Fibroblast of skin of right biceps (primary cell): Measurements from ENCODE around the gene RNF115.
A peak's percentile ranks its signal among the peaks of the same experiment; 100 is the strongest.
"Not testable (repeated sequence)": the region's sequence is repeated elsewhere in the genome, so short reads cannot be mapped to it uniquely, and the experiment has no call there.

Experiments
- DNase-seq: peaks from one replicate; pipeline ENCODE4 v3.0.0-alpha.2; 2013

The RNF115 gene

DNA sequence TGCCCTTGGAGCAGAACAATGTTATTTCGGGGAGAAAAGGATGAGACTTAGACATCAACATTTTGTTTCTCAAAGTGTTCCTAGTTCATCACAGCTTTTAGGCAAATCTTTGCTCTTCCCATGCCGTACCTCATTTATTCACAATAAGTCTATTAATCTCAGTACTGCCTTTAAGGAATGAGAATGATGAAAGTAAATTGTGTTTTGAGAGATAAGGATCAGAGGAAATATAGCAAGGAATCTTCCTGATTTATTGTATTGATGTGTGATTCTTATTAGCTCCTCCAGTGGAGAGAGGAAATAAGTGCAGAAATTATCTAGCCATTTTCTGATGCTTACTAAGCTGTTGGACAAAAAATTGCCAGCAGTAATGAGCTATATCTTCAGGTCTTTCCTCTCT is 2.1 kb upstream of the RNF115 start:
- DNase-seq: no peak

DNA sequence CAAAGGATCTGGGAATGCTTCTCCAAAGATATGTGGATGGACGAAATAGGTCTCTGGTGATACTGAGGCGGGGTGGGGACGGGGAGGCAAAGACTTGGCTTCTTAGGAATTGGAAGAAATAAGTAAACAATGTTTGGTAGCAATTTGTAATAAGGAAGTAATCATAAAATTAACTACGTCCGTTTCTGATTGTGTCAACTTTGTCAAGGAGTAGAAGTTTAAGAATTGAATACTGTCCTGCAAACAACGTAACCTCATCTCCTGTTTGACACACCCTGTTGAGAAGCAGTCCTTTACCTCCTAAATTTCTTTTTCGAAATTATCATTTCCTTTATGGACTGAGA is 576 bp upstream of the RNF115 start:
- no peak for DNase-seq

DNA sequence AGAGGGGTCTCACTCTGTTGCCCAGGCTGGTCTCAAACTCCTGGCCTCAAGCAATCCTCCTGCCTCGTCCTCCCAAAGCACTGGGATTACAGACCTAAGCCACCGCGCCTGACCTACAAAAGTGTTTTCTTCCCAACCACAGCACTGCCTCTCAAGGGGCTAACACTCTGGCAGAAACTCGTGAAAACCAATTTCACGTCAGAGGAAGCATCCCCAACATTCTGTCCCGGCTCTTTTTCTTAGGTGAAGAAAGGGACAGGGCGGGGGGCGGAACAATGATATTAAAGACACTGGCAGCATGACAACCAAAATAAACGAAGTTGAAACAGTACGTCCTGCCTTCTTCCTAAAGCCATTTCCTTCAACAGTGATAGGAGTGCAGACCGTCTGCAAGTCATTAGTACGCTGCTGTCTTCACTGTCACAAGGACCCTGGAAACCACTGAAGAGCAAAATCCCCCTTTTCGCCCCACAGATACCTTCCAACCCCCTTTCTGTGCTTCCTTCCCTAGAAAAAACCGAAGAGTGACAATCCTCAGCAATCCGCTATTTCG is 1.0 kb downstream of the RNF115 start:
- DNase-seq: not testable (repeated sequence)

DNA sequence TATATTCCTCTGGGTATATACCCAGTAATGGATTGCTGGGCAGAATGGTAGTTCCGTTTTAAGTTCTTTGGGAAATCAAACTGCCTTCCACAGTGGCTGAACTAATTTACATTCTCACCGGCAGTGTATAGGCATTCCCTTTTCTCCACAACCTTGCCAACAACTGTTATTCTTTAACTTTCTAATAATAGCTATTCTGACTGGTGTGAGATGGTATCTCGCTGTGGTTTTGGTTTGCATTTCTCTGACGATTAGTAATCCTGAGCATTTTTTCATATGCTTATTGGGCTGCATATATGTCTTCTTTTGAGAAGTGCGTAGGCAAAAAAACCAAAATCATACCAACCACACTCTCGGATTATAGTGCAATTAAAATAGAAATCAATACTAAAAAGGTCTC is 5.8 kb downstream of the RNF115 start:
- peak; percentile 83 for DNase-seq

- DNase-seq: not testable (repeated sequence)
Observed at GRCh38 chr1:145812977-145813810, 10.7 kb downstream of the RNF115 start.

DNA sequence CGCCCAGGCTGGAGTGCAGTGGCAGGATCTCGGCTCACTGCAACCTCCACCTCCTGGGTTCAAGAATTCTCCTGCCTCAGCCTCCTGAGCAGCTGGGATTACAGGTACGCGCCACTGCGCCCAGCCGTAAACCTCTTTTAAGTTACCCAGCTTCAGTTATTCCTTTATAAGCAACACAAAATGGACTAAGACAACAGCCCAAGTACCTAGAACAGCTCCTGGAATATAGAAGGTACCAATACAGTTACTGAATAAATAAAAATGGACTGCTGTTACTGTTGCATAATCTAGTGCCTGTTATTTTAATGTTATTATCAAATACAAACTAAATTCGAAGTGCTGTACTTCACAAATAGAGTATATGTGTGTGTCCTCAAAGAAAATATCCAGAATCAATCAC is 17.1 kb downstream of the RNF115 start:
- no peak for DNase-seq

- no peak for DNase-seq
Observed at GRCh38 chr1:145806408-145806807, 17.5 kb downstream of the RNF115 start.

- DNase-seq: no peak
Observed at GRCh38 chr1:145805057-145805456, 18.8 kb downstream of the RNF115 start.

DNA sequence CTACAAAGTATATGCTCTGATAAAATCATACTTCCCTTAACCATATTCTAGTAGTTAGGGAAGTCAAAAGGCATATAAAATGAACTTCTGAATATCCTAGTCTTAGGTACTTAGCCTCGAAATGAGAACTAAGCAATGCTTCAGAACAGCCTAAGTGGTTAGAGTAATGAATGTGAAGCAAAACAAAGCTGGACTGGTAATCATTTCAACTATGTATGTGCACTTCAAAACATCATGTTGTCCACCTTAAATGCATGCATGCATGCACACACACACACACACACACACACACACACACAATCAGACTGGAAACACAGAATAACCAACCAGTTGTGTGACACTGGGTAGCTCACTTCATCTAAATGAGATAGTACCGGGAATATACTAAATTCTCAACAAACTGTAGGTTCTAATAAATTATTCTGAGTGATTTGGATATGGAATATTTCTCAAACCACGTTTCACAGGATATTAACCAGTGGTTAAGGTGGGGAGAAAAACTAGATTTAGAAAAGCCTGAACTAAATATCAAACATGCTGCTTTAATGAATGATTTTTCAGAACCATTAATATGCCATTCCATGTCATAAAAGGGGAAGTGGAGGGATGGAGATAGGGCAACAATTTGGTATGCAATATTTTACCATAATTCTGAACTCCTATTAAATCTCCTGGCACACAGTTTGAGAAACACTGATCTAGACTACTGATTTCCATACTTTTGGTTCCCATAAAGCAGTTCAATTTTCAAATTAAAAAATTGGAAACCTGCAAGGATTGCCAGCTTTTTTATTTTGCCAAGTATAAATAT is 19.5 kb downstream of the RNF115 start:
- DNase-seq: no peak

DNA sequence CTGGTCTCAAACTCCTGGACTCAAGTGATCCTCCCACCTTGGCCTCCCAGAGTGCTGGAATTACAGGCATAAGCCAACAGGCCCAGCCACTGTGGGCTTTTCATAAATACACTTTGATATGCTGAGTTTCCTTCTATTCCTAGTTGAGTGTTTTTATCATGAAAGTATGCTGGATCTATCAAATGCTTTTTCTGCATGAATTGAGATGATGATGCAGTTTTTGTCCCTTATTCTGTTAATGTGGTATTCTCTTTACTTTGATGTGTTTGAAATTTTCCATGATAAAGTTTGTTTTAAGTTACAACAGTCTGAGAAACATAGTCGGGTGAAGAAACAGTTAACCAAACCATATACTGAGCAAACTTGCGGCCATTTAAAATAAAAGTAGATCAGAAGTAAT is 24.1 kb downstream of the RNF115 start:
- DNase-seq: no peak

DNA sequence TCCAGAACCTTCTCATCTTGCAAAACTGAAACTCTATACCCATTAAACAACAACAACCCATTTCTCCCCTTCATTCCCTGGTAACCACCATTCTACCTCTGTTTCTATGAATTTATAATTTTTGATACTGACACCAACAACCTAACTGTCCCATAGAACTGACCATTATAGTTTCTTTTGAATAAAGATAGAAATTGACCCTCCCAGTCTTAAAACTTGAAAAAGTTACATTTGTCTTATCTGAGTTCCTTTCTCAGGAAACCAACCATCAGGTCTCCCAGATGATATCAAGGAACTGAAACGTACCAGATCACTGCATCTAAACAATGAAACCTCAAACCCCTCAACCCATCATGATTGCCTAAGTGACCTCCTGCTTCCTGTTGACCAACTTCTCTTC is 27.1 kb downstream of the RNF115 start:
- no peak for DNase-seq

GRCh38 chr1:145795257-145795881 is 28.5 kb downstream of the RNF115 start:
- no peak for DNase-seq

DNA sequence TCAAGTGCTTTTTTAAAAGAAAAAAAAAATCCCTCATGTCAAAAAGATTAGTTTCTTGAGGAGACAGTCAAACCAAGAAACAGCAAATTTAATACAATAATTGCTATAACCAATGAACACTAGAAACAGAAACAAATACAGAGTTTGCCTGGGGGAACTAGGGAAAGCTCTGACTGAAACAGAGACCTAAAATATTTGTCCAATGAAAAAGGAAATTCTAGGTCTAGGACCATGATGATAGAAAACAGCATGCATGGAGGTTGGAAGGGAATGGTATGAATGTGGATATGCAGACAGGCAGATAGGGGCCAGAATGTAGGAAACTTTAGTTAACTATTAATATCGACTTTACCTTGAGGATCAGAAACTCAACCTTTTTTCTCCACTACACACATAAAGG is 31.4 kb downstream of the RNF115 start:
- DNase-seq: no peak

DNA sequence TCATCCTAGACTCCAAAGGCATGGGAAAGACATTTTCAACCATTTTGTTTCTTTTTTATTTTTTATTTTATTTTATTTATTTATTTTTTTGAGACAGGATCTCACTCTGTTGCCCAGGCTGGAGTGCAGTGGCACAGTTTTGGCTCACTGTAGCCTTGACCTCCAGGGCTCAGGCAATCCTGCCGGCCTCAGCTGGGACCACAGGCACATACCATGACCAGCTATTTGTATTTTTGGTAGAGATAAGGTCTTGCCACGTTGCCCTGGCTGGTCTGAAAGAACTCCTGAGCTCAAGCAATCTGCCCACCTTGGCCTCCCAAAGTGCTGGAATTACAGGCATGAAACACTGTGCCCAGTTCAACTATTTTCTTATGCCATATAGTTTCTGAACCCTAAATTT is 32.0 kb downstream of the RNF115 start:
- not testable (repeated sequence) for DNase-seq

DNA sequence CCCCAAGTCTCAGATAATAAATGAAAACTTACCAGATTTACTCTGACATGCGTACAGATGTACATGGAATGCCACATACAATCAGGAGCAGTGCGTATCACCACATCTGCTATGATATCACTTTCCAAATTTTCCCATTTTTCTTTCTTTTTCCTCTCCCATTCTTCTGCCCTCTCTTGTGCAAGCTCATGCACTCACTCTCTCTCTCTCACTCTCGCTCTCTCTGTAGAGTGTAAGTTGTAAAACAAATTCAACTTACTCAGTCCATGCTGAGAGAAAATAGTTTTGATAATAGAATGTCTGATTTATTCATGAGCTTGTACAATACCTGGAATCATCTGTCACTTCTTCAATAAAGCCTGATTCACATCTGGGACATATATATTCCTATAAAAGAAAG is 35.3 kb downstream of the RNF115 start:
- DNase-seq: no peak

- no peak for DNase-seq
Observed at GRCh38 chr1:145786271-145786670, 37.6 kb downstream of the RNF115 start.

DNA sequence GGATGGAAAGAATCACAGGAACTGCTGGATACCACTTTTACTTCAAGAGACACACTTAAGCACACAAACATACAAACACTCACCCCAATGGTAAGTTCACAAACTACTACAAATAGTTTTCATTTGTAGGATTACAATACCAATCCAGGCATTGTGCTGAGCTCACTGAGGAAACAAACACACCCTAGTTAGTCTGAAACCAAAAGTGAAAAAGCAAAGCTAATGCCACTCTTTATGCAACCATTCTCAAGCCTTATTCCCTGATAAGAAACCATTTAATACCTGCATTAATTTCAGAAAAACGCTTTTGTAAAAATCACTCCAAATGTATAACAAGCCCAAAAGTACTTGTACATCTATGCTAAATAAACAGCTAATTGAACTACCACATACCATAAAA is 38.3 kb downstream of the RNF115 start:
- no peak for DNase-seq

- DNase-seq: no peak
Observed at GRCh38 chr1:145784409-145784808, 39.5 kb downstream of the RNF115 start.

DNA sequence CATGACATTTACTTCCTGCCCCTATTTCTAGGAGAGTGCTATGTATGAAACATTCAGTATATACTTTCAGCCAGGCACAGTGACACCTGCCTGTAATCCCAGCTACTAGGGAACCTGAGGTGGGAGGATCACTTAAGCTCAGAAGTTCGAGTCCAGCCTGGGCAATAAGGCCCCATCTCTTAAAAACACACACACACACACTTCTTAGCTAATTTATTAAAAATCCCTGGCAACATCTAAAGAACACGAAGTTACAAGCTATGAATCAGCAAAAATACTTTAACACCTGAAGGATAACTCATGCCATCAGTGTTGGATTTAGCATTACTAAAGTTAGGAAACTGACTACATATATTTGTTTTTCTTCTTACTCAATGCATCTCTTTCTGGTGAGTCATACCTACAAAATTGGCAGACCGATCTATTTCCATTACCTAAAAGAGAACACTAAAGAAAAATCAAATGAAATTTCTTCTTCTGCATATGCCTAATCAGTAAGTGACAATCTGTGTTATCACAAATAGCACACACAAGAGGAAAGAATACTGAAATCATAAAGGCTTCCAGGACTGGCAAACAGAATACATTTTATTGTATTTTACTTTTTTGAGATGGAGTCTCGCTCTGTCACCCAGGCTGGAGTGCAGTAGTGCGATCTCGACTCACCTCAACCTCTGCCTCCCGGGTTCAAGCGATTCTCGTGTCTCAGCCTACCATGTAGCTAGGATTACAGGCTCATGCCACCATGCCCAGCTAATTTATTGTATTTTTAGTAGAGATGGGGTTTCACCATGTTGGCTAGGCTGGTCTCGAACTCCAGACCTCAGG is 41.4 kb downstream of the RNF115 start:
- peak; percentile 93 for DNase-seq

GRCh38 chr1:145778146-145778540 is 45.8 kb downstream of the RNF115 start:
- DNase-seq: peak; percentile 26

DNA sequence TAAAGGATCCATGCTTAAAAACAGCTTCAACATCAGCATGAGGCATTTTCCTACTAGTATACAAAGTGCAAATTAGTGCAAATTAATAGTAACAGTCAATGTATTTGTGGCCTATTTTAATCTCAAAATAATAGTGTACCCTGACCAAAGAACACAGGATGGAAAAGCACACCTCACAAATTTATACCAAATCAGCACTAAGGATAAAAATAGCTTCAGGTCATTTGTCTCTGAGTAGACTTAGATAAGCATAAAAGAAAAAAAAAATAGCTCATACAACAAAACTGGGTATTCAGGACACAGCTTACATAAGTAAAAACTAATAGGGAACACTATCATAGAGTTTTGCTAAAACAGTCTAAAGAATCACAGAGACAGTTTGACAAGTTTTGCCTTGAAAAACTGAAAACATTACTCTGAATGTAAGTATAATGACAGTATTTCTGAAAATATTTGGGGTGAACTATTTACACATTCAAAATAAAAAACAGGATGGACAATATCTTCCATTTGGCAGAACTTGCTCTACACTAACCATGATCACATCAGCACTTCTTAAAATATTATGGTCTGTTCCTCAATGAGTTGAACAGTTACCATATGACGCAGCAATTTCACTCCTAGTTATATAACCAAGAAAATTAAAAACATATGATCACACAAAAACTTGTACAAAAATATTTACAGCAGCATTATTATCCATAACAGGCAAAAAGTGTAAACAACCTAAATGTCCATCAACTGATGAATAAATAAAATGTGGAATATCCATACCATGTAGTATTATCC is 46.3 kb downstream of the RNF115 start:
- DNase-seq: no peak

DNA sequence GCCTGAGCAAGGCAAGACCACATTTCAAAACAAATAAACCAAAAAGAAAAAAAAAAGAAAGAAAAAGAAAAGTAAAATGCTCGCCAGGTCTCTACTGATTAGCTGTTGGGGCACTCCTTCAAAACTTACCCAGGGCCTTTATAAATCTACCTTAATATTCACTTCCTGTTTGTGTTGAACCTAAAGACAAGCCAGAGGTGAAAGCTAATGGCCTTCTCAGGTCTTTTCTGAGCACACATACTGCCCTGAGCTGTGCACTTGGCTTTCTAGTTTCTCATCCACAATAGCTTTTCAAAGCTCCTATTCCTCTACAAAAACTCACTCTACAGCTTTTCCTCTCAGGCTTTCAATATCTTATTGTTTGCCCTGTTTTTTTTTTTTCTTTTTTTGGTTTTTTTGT is 50.5 kb downstream of the RNF115 start:
- no peak for DNase-seq
